ENCODE measurements around the gene A2M.

Gene A2M

GRCh38 chr12:9040484-9041186, 75.1 kb downstream of the A2M start:
- in situ Hi-C loops (cut with MboI; ENCODE audit: low sequenced_read_pairs), result no loop called here

- in situ Hi-C loops (cut with MboI; ENCODE audit: low sequenced_read_pairs), result no loop called here
Measured at GRCh38 chr12:9039397-9039977, 76.2 kb downstream of the A2M start.

GRCh38 chr12:9037431-9037830, 78.3 kb downstream of the A2M start:
- in situ Hi-C loops (cut with MboI; ENCODE audit: low sequenced_read_pairs), result no loop called here

- in situ Hi-C loops (cut with MboI; ENCODE audit: low sequenced_read_pairs), result no loop called here
Measured at GRCh38 chr12:9036227-9036626, 79.5 kb downstream of the A2M start.

- in situ Hi-C loops (cut with MboI; ENCODE audit: low sequenced_read_pairs), result no loop called here
Measured at GRCh38 chr12:9034095-9034494, 81.6 kb downstream of the A2M start.

GRCh38 chr12:9033265-9033887, 82.3 kb downstream of the A2M start:
- in situ Hi-C loops (cut with MboI; ENCODE audit: low sequenced_read_pairs), result no loop called here

- in situ Hi-C loops (cut with MboI; ENCODE audit: low sequenced_read_pairs), result no loop called here
Measured at GRCh38 chr12:9032202-9032964, 83.3 kb downstream of the A2M start.

- in situ Hi-C loops (cut with MboI; ENCODE audit: low sequenced_read_pairs), result no loop called here
Measured at GRCh38 chr12:9030776-9031175, 84.9 kb downstream of the A2M start.

GRCh38 chr12:9027161-9028059, 88.3 kb downstream of the A2M start:
- in situ Hi-C loops (cut with MboI; ENCODE audit: low sequenced_read_pairs), result no loop called here

- in situ Hi-C loops (cut with MboI; ENCODE audit: low sequenced_read_pairs), result no loop called here
Measured at GRCh38 chr12:9024512-9024911, 91.2 kb downstream of the A2M start.

GRCh38 chr12:9022592-9022991, 93.1 kb downstream of the A2M start:
- in situ Hi-C loops (cut with MboI; ENCODE audit: low sequenced_read_pairs), result no loop called here

All from hTERT RPE-1 (cell line).